ENCODE results near the gene ITPR1. TPM values are rescaled to one million over a fixed set of nuclear protein-coding genes. Genes with fewer than 3 reads are reported as not detected.

The ITPR1 gene
- total RNA-seq, 1 donor from 2014 or later, result 6.7 TPM

DNA sequence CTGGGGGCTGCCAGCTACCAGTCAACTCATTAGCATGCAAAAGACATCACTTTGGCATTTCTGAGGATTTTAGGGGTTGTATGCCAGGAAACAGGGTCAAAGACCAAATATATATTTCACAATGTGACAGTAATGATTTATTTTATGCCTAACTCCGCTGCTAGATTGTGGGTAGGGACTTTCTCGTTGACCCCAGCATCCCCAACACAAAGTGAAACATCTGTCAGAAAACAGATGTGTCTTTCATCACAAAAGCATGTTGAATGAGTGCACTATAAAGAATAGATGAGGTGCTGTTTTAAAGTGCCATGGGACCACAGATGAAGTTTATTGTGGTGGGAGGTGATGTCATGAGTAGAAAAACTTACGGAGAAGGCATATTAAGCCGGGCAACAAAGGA lies 59.7 kb downstream of the ITPR1 start:
- Mint-ChIP-seq H3K27ac (ENCODE audit: unreplicated experiment) (no peak overlapping the region), H3K27me3 (ENCODE audit: low read depth, unreplicated experiment) (peaks cover 4% of the 10 kb centered on the region), H3K9me3 (ENCODE audit: unreplicated experiment) (no peaks in the 10 kb centered on the region), H3K36me3 (ENCODE audit: low read depth, unreplicated experiment) (no peaks in the 10 kb centered on the region), H3K4me3 (ENCODE audit: unreplicated experiment) (no peak overlapping the region), H3K4me1 (ENCODE audit: low read depth, unreplicated experiment) (no peaks in the 10 kb centered on the region)
- no peak overlapping the region for H3K4me2 ChIP-seq (ENCODE audit: low read length)
- no peak overlapping the region for H3K9ac ChIP-seq (ENCODE audit: low read length)
- H4K20me1 ChIP-seq (ENCODE audit: insufficient read depth, low read length), result no peaks in the 10 kb centered on the region
- no peaks in the 10 kb centered on the region for H3K9me3 ChIP-seq (ENCODE audit: insufficient read depth, low read depth, low read length)
- DNase-seq (ENCODE audit: low read depth), result no peak
- no peaks in the 10 kb centered on the region for H3K36me3 ChIP-seq (ENCODE audit: insufficient read depth, low read length)
- no peak for FAIRE-seq
- H3K27ac ChIP-seq (ENCODE audit: low read depth, low read length), result no peak overlapping the region
- no peaks in the 10 kb centered on the region for H3K27me3 ChIP-seq (ENCODE audit: insufficient read depth, low read length)
- H3K79me2 ChIP-seq (ENCODE audit: insufficient read depth, low read length), result no peaks in the 10 kb centered on the region
- no peak overlapping the region for H2AFZ ChIP-seq (ENCODE audit: low read depth, low read length)
- H3K4me1 ChIP-seq (ENCODE audit: insufficient read depth, low read length), result no peaks in the 10 kb centered on the region
- no peak for TF ChIP-seq CTCF (IDR thresholded peaks at IDR 0.05; ENCODE audit: insufficient read depth, low read depth, low read length)
- no peak for TF ChIP-seq EZH2 (IDR thresholded peaks at IDR 0.05; ENCODE audit: insufficient read depth, low read length)
- H3K4me3 ChIP-seq (ENCODE audit: insufficient read depth, low read depth, low read length), result no peak overlapping the region

DNA sequence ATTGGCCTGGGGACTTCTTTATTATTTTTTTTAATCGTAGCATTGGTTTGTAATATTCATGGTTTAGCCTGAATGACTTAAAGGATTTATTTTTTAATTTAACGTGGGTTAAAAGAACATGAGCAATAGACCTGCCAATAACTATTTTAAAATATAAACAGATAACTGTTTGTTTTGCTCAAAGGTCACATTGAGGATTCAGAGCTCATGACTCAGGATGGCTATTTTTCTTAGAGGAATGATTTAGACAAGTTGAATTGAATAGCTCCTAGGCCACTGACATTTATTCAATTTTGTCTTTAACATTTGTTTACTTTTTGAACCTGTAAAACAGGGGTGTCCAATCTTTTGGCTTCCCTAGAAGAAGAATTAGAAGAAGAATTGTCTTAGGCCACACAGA lies 68.5 kb downstream of the ITPR1 start:
- Histone ChIP-seq H3K4me1 (ENCODE audit: insufficient read depth, low read length) (no peaks in the 10 kb centered on the region), H3K9ac (ENCODE audit: low read length) (no peak overlapping the region), H3K27ac (ENCODE audit: low read depth, low read length) (no peak overlapping the region), H3K4me2 (ENCODE audit: low read length) (no peak overlapping the region), H3K4me3 (ENCODE audit: insufficient read depth, low read depth, low read length) (no peak overlapping the region), H3K9me3 (ENCODE audit: insufficient read depth, low read depth, low read length) (no peaks in the 10 kb centered on the region), H2AFZ (ENCODE audit: low read depth, low read length) (no peak overlapping the region), H3K79me2 (ENCODE audit: insufficient read depth, low read length) (no peaks in the 10 kb centered on the region), H4K20me1 (ENCODE audit: insufficient read depth, low read length) (no peaks in the 10 kb centered on the region), H3K27me3 (ENCODE audit: insufficient read depth, low read length) (no peaks in the 10 kb centered on the region), H3K36me3 (ENCODE audit: insufficient read depth, low read length) (no peaks in the 10 kb centered on the region)
- DNase-seq (ENCODE audit: low read depth) (no peak), FAIRE-seq (no peak)
- Mint-ChIP-seq H3K4me1 (ENCODE audit: low read depth, unreplicated experiment) (peaks cover 2% of the 10 kb centered on the region), H3K9me3 (ENCODE audit: unreplicated experiment) (no peaks in the 10 kb centered on the region), H3K4me3 (ENCODE audit: unreplicated experiment) (no peak overlapping the region), H3K27me3 (ENCODE audit: low read depth, unreplicated experiment) (no peaks in the 10 kb centered on the region), H3K27ac (ENCODE audit: unreplicated experiment) (no peak overlapping the region), H3K36me3 (ENCODE audit: low read depth, unreplicated experiment) (no peaks in the 10 kb centered on the region)
- TF ChIP-seq CTCF (IDR thresholded peaks at IDR 0.05; ENCODE audit: insufficient read depth, low read depth, low read length), result no peak
- no peak for TF ChIP-seq EZH2 (IDR thresholded peaks at IDR 0.05; ENCODE audit: insufficient read depth, low read length)

GRCh38 chr3:4562595-4562994 lies 69.4 kb downstream of the ITPR1 start:
- Histone ChIP-seq H3K36me3 (ENCODE audit: insufficient read depth, low read length) (no peaks in the 10 kb centered on the region), H3K9ac (ENCODE audit: low read length) (no peak overlapping the region), H3K79me2 (ENCODE audit: insufficient read depth, low read length) (no peaks in the 10 kb centered on the region), H3K4me2 (ENCODE audit: low read length) (no peak overlapping the region), H3K27me3 (ENCODE audit: insufficient read depth, low read length) (no peaks in the 10 kb centered on the region), H4K20me1 (ENCODE audit: insufficient read depth, low read length) (no peaks in the 10 kb centered on the region), H2AFZ (ENCODE audit: low read depth, low read length) (no peak overlapping the region), H3K4me1 (ENCODE audit: insufficient read depth, low read length) (no peaks in the 10 kb centered on the region), H3K4me3 (ENCODE audit: insufficient read depth, low read depth, low read length) (no peak overlapping the region), H3K9me3 (ENCODE audit: insufficient read depth, low read depth, low read length) (no peaks in the 10 kb centered on the region), H3K27ac (ENCODE audit: low read depth, low read length) (no peak overlapping the region)
- no peak overlapping the region for H3K27ac Mint-ChIP-seq (ENCODE audit: unreplicated experiment)
- TF ChIP-seq EZH2 (IDR thresholded peaks at IDR 0.05; ENCODE audit: insufficient read depth, low read length) (no peak), CTCF (IDR thresholded peaks at IDR 0.05; ENCODE audit: insufficient read depth, low read depth, low read length) (no peak)
- H3K4me3 Mint-ChIP-seq (ENCODE audit: unreplicated experiment), result no peak overlapping the region
- no peaks in the 10 kb centered on the region for H3K9me3 Mint-ChIP-seq (ENCODE audit: unreplicated experiment)
- no peak for DNase-seq (ENCODE audit: low read depth)
- H3K36me3 Mint-ChIP-seq (ENCODE audit: low read depth, unreplicated experiment), result no peaks in the 10 kb centered on the region
- H3K27me3 Mint-ChIP-seq (ENCODE audit: low read depth, unreplicated experiment), result no peaks in the 10 kb centered on the region
- no peak for FAIRE-seq
- peaks cover 2% of the 10 kb centered on the region for H3K4me1 Mint-ChIP-seq (ENCODE audit: low read depth, unreplicated experiment)
